Stimulated activated naive CD8-positive, alpha-beta T cell treated with anti-CD3 and anti-CD28 coated beads, Interleukin-15, amount 100 ng/mL, for 72 hours (primary cell): ENCODE data around the gene TNIK.

Experiments
- ATAC-seq: fragments of 150-1000 bp; cut with Tn5 transposase; 2 replicates; pipeline ENCODE4 v1.10.0; 2021; ENCODE audit warnings: mild to moderate bottlenecking, moderate library complexity
- DNase-seq, 2 donors: peaks; one replicate each; pipeline ENCODE4 v3.0.0; 2021 to 2022
- H3K27ac Mint-ChIP-seq, 2 donors: one replicate each; pipeline ENCODE4 v1.8.0; 2022; ENCODE audit warnings: mild to moderate bottlenecking in 2 of 2, mixed read lengths in 2 of 2, moderate library complexity in 2 of 2
- H3K27me3 Mint-ChIP-seq: one replicate; pipeline ENCODE4 v1.8.0; 2022; ENCODE audit warnings: mixed read lengths
- H3K4me1 Mint-ChIP-seq: one replicate; pipeline ENCODE4 v1.8.0; 2022; ENCODE audit warnings: mild to moderate bottlenecking, mixed read lengths
- H3K4me3 Mint-ChIP-seq, 2 donors: one replicate each; pipeline ENCODE4 v1.8.0; 2022; ENCODE audit warnings: mild to moderate bottlenecking in 2 of 2, mixed read lengths in 2 of 2, moderate library complexity in 1 of 2
- H3K9me3 Mint-ChIP-seq, 2 donors: one replicate each; pipeline ENCODE4 v1.8.0; 2022; ENCODE audit warnings: mixed read lengths in 2 of 2

TNIK gene

GRCh38 chr3:171227828-171228227 is 232.4 kb downstream of the TNIK start:
- H3K4me1 Mint-ChIP-seq: peaks cover 66% of the 10 kb centered on the region
- ATAC-seq: no peak
- H3K27ac Mint-ChIP-seq: peak overlapping the region in 1 of 2 donors; percentile 0

GRCh38 chr3:171227359-171227758 is 232.8 kb downstream of the TNIK start:
- ATAC-seq (no peak), DNase-seq (no peak)
- Mint-ChIP-seq H3K4me1 (peaks cover 64% of the 10 kb centered on the region), H3K4me3 (no peak overlapping the region), H3K9me3 (peaks cover 0 to 9% of the 10 kb centered on the region in 2 donors), H3K27me3 (no peaks in the 10 kb centered on the region), H3K27ac (no peak overlapping the region)

More at GRCh38 chr3:171227828-171228227, 232.4 kb downstream of the TNIK start:
- peaks cover 0 to 9% of the 10 kb centered on the region in 2 donors for H3K9me3 Mint-ChIP-seq
- H3K27me3 Mint-ChIP-seq: no peaks in the 10 kb centered on the region
- H3K4me3 Mint-ChIP-seq: no peak overlapping the region
- DNase-seq: no peak

GRCh38 chr3:171226794-171227193 is 233.4 kb downstream of the TNIK start:
- Mint-ChIP-seq H3K27me3 (no peaks in the 10 kb centered on the region), H3K4me3 (no peak overlapping the region), H3K9me3 (peaks cover 0 to 9% of the 10 kb centered on the region in 2 donors), H3K27ac (no peak overlapping the region), H3K4me1 (peaks cover 64% of the 10 kb centered on the region)
- DNase-seq: no peak
- ATAC-seq: no peak

GRCh38 chr3:171225708-171226107 is 234.5 kb downstream of the TNIK start:
- Mint-ChIP-seq H3K27me3 (no peaks in the 10 kb centered on the region), H3K4me1 (peaks cover 71% of the 10 kb centered on the region), H3K9me3 (peaks cover 0 to 9% of the 10 kb centered on the region in 2 donors), H3K27ac (peak overlapping the region in 1 of 2 donors; percentile 54), H3K4me3 (peak overlapping the region in 1 of 2 donors; percentile 3)
- ATAC-seq (peak; percentile 17), DNase-seq (no peak)

- DNase-seq: no peak
- peak; percentile 94 for ATAC-seq
- Mint-ChIP-seq H3K4me3 (no peak overlapping the region), H3K4me1 (peaks cover 66% of the 10 kb centered on the region), H3K27ac (peak overlapping the region in 1 of 2 donors; percentile 54), H3K27me3 (no peaks in the 10 kb centered on the region), H3K9me3 (peaks cover 0 to 9% of the 10 kb centered on the region in 2 donors)
Measured at GRCh38 chr3:171225165-171225564, 235.0 kb downstream of the TNIK start.

GRCh38 chr3:171223396-171223795 is 236.8 kb downstream of the TNIK start:
- Mint-ChIP-seq H3K9me3 (peaks cover 0 to 9% of the 10 kb centered on the region in 2 donors), H3K4me3 (no peak overlapping the region), H3K27ac (no peak overlapping the region), H3K27me3 (no peaks in the 10 kb centered on the region), H3K4me1 (peaks cover 54% of the 10 kb centered on the region)
- no peak for ATAC-seq
- no peak for DNase-seq

GRCh38 chr3:171222995-171223394 is 237.2 kb downstream of the TNIK start:
- no peak overlapping the region for H3K27ac Mint-ChIP-seq
- H3K4me3 Mint-ChIP-seq: no peak overlapping the region
- ATAC-seq (no peak), DNase-seq (no peak)
- peaks cover 52% of the 10 kb centered on the region for H3K4me1 Mint-ChIP-seq
- no peaks in the 10 kb centered on the region for H3K27me3 Mint-ChIP-seq
- H3K9me3 Mint-ChIP-seq: peaks cover 0 to 9% of the 10 kb centered on the region in 2 donors

- Mint-ChIP-seq H3K4me1 (peaks cover 56% of the 10 kb centered on the region), H3K9me3 (peaks cover 7 to 9% of the 10 kb centered on the region in 2 donors), H3K27ac (no peak overlapping the region), H3K4me3 (no peak overlapping the region), H3K27me3 (no peaks in the 10 kb centered on the region)
- no peak for ATAC-seq
- DNase-seq: no peak
Measured at GRCh38 chr3:171221597-171221996, 238.6 kb downstream of the TNIK start.

- H3K27me3 Mint-ChIP-seq: no peaks in the 10 kb centered on the region
- no peak overlapping the region for H3K4me3 Mint-ChIP-seq
- ATAC-seq (no peak), DNase-seq (no peak)
- H3K27ac Mint-ChIP-seq: no peak overlapping the region
- H3K4me1 Mint-ChIP-seq: peaks cover 53% of the 10 kb centered on the region
- H3K9me3 Mint-ChIP-seq: peaks cover 6 to 7% of the 10 kb centered on the region in 2 donors
Measured at GRCh38 chr3:171221104-171221503, 239.1 kb downstream of the TNIK start.

GRCh38 chr3:171219258-171219657 is 240.9 kb downstream of the TNIK start:
- no peaks in the 10 kb centered on the region for H3K27me3 Mint-ChIP-seq
- DNase-seq (no peak), ATAC-seq (no peak)
- H3K4me3 Mint-ChIP-seq: no peak overlapping the region
- peaks cover 35% of the 10 kb centered on the region for H3K4me1 Mint-ChIP-seq
- no peak overlapping the region for H3K27ac Mint-ChIP-seq
- peaks cover 0 to 7% of the 10 kb centered on the region in 2 donors for H3K9me3 Mint-ChIP-seq

GRCh38 chr3:171218069-171218468 is 242.1 kb downstream of the TNIK start:
- DNase-seq: no peak
- Mint-ChIP-seq H3K27ac (no peak overlapping the region), H3K4me3 (no peak overlapping the region), H3K27me3 (no peaks in the 10 kb centered on the region), H3K9me3 (peaks cover 0 to 7% of the 10 kb centered on the region in 2 donors), H3K4me1 (peaks cover 29% of the 10 kb centered on the region)
- ATAC-seq: peak; percentile 33

- H3K4me1 Mint-ChIP-seq: peaks cover 19% of the 10 kb centered on the region
- peaks cover 5 to 7% of the 10 kb centered on the region in 2 donors for H3K9me3 Mint-ChIP-seq
- H3K27ac Mint-ChIP-seq: no peak overlapping the region
Measured at GRCh38 chr3:171213907-171214306, 246.3 kb downstream of the TNIK start.

GRCh38 chr3:171213178-171213577 is 247.0 kb downstream of the TNIK start:
- no peaks in the 10 kb centered on the region for H3K27me3 Mint-ChIP-seq
- H3K4me1 Mint-ChIP-seq: peaks cover 18% of the 10 kb centered on the region
- DNase-seq: no peak
- no peak overlapping the region for H3K4me3 Mint-ChIP-seq
- ATAC-seq: no peak
- H3K9me3 Mint-ChIP-seq: peaks cover 5 to 7% of the 10 kb centered on the region in 2 donors
- H3K27ac Mint-ChIP-seq: no peak overlapping the region

More at GRCh38 chr3:171213907-171214306, 246.3 kb downstream of the TNIK start:
- DNase-seq (no peak), ATAC-seq (no peak)
- Mint-ChIP-seq H3K4me3 (no peak overlapping the region), H3K27me3 (no peaks in the 10 kb centered on the region)

- H3K4me3 Mint-ChIP-seq: no peak overlapping the region
- H3K4me1 Mint-ChIP-seq: peaks cover 13% of the 10 kb centered on the region
- H3K27me3 Mint-ChIP-seq: no peaks in the 10 kb centered on the region
- ATAC-seq: no peak
- no peak for DNase-seq
- peaks cover 4 to 5% of the 10 kb centered on the region in 2 donors for H3K9me3 Mint-ChIP-seq
- H3K27ac Mint-ChIP-seq: no peak overlapping the region
Measured at GRCh38 chr3:171212648-171213047, 247.6 kb downstream of the TNIK start.

- H3K4me1 Mint-ChIP-seq: peaks cover 14% of the 10 kb centered on the region
- no peaks in the 10 kb centered on the region for H3K27me3 Mint-ChIP-seq
- H3K27ac Mint-ChIP-seq: no peak overlapping the region
- no peak overlapping the region for H3K4me3 Mint-ChIP-seq
- ATAC-seq: no peak
- H3K9me3 Mint-ChIP-seq: peaks cover 0 to 4% of the 10 kb centered on the region in 2 donors
- DNase-seq: no peak
Measured at GRCh38 chr3:171206283-171206682, 253.9 kb downstream of the TNIK start.

GRCh38 chr3:171204942-171205341 is 255.3 kb downstream of the TNIK start:
- Mint-ChIP-seq H3K4me3 (no peak overlapping the region), H3K27me3 (no peaks in the 10 kb centered on the region), H3K9me3 (peaks cover 0 to 2% of the 10 kb centered on the region in 2 donors), H3K27ac (no peak overlapping the region), H3K4me1 (peaks cover 14% of the 10 kb centered on the region)
- DNase-seq (no peak), ATAC-seq (no peak)

- Mint-ChIP-seq H3K9me3 (peaks cover 8 to 9% of the 10 kb centered on the region in 2 donors), H3K4me1 (peaks cover 26% of the 10 kb centered on the region)
Measured at GRCh38 chr3:171201825-171202224, 258.4 kb downstream of the TNIK start.

More at GRCh38 chr3:171201825-171202224, 258.4 kb downstream of the TNIK start:
- H3K27me3 Mint-ChIP-seq: no peaks in the 10 kb centered on the region
- DNase-seq (no peak), ATAC-seq (no peak)
- no peak overlapping the region for H3K27ac Mint-ChIP-seq
- H3K4me3 Mint-ChIP-seq: no peak overlapping the region
